ENCODE measurements around the gene AKT1. TPM values are rescaled to one million over a fixed set of nuclear protein-coding genes. Genes with fewer than 3 reads are reported as not detected.

Gene AKT1
- total and polyA plus RNA-seq, 2 of the 13 experiments (the other 11 are each of a cell fraction or from before 2014, with no cell fraction given) = 96.2 to 116 TPM

DNA sequence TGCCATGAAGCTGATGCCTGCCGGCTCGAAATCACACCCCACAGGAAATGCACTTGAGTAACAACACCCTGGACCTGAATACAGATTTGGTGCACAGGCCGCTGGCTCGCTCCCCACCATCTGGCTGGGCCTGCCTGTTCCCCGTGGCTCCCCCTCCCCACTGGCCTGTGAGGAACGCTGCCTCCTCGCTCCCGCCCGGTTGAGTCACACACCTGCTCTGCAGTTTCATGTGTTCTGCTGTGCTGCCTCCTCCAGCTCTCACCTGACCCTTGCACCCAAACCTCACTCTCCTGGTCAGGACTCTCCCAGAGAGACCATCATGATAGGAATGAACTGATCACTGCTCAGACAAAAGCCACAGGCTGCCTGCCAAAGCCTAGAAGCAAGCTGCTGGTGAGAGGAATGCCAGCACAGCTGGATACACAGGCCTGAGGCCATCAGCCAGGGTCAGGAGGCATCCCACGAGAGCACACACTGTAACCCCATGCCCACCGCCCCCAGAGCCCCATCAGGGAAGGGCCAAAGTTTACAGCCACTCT is 46.4 kb downstream of the AKT1 start (continued):
- TF ChIP-seq, protein P1, sequence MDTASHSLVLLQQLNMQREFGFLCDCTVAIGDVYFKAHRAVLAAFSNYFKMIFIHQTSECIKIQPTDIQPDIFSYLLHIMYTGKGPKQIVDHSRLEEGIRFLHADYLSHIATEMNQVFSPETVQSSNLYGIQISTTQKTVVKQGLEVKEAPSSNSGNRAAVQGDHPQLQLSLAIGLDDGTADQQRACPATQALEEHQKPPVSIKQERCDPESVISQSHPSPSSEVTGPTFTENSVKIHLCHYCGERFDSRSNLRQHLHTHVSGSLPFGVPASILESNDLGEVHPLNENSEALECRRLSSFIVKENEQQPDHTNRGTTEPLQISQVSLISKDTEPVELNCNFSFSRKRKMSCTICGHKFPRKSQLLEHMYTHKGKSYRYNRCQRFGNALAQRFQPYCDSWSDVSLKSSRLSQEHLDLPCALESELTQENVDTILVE (CRISPR knock-in tag; IDR thresholded peaks at IDR 0.05) = no peak
- TF ChIP-seq MTA1 (CRISPR knock-in tag; IDR thresholded peaks at IDR 0.05; ENCODE audit: borderline replicate concordance) (peak; percentile 46; the same call in 1 of the 2 replicates), LCORL (IDR thresholded peaks at IDR 0.05) (no peak), LCORL (CRISPR knock-in tag; IDR thresholded peaks at IDR 0.05) (peak; percentile 80), XBP1 (CRISPR knock-in tag; IDR thresholded peaks at IDR 0.05) (no peak), ZMAT3 (CRISPR knock-in tag; conservative IDR thresholded peaks at IDR 0.05) (0 out of 2 replicates have a peak, but pooled peaks have one; percentile 40), POGZ (CRISPR knock-in tag; IDR thresholded peaks at IDR 0.05) (peak; percentile 41; the same call in 1 of the 2 replicates), BRD4 (CRISPR knock-in tag; IDR thresholded peaks at IDR 0.05) (no peak; the same call in 1 of the 2 replicates), ZBTB20 (CRISPR knock-in tag; IDR thresholded peaks at IDR 0.05; ENCODE audit: borderline replicate concordance, low read depth) (0 out of 2 replicates have a peak, but pooled peaks have one; percentile 54), PHF5A (CRISPR knock-in tag; IDR thresholded peaks at IDR 0.05; ENCODE audit: low read depth, unreplicated experiment) (peak; percentile 52), ZNF747 (CRISPR knock-in tag; IDR thresholded peaks at IDR 0.05; ENCODE audit: borderline replicate concordance) (peak; percentile 69; the same call in 1 of the 2 replicates), ZNF780A (CRISPR knock-in tag; IDR thresholded peaks at IDR 0.05) (peak; percentile 99), MLLT10 (CRISPR knock-in tag; IDR thresholded peaks at IDR 0.05) (no peak), THAP11 (CRISPR knock-in tag; IDR thresholded peaks at IDR 0.05) (0 out of 2 replicates have a peak, but pooled peaks have one; percentile 56), ZNF292 (CRISPR knock-in tag; IDR thresholded peaks at IDR 0.05; ENCODE audit: borderline replicate concordance, low read depth) (peak; percentile 98), PHB2 (IDR thresholded peaks at IDR 0.05; ENCODE audit: partially characterized antibody) (no peak), RFX5 (IDR thresholded peaks at IDR 0.05; ENCODE audit: low read depth, low read length) (no peak), ZNF333 (CRISPR knock-in tag; IDR thresholded peaks at IDR 0.05; ENCODE audit: borderline replicate concordance) (no peak; the same call in 1 of the 2 replicates), NFKB2 (CRISPR knock-in tag; IDR thresholded peaks at IDR 0.05; ENCODE audit: borderline replicate concordance) (no peak; the same call in 1 of the 2 replicates), SMC3 (IDR thresholded peaks at IDR 0.05; ENCODE audit: low read length) (0 out of 2 replicates have a peak, but pooled peaks have one; percentile 29), HNRNPH1 (optimal IDR thresholded peaks at IDR 0.05; ENCODE audit: low read depth, low read length) (peak; percentile 44), ELF4 (CRISPR knock-in tag; IDR thresholded peaks at IDR 0.05; ENCODE audit: borderline replicate concordance) (no peak), ETV5 (CRISPR knock-in tag; IDR thresholded peaks at IDR 0.05; ENCODE audit: borderline replicate concordance) (peak; percentile 43; the same call in 1 of the 2 replicates)
- TF ChIP-seq, protein P2, sequence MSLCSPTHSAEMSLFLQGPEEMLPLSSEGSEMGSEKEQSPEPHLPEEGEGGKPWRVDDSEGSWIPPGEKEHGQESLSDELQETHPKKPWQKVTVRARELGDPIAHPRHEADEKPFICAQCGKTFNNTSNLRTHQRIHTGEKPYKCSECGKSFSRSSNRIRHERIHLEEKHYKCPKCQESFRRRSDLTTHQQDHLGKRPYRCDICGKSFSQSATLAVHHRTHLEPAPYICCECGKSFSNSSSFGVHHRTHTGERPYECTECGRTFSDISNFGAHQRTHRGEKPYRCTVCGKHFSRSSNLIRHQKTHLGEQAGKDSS (CRISPR knock-in tag; IDR thresholded peaks at IDR 0.05; ENCODE audit: borderline replicate concordance, low read depth) = no peak; the same call in 1 of the 2 replicates
- TF ChIP-seq, protein P3, sequence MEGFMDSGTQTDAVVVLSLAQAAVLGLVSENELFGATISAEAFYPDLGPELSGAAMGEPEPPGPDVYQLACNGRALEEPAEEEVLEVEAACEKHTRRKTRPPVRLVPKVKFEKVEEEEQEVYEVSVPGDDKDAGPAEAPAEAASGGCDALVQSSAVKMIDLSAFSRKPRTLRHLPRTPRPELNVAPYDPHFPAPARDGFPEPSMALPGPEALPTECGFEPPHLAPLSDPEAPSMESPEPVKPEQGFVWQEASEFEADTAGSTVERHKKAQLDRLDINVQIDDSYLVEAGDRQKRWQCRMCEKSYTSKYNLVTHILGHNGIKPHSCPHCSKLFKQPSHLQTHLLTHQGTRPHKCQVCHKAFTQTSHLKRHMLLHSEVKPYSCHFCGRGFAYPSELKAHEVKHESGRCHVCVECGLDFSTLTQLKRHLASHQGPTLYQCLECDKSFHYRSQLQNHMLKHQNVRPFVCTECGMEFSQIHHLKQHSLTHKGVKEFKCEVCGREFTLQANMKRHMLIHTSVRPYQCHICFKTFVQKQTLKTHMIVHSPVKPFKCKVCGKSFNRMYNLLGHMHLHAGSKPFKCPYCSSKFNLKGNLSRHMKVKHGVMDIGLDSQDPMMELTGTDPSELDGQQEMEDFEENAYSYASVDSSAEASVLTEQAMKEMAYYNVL (CRISPR knock-in tag; IDR thresholded peaks at IDR 0.05; ENCODE audit: borderline replicate concordance) = peak; percentile 43; the same call in 1 of the 2 replicates
- TF ChIP-seq, protein P4, sequence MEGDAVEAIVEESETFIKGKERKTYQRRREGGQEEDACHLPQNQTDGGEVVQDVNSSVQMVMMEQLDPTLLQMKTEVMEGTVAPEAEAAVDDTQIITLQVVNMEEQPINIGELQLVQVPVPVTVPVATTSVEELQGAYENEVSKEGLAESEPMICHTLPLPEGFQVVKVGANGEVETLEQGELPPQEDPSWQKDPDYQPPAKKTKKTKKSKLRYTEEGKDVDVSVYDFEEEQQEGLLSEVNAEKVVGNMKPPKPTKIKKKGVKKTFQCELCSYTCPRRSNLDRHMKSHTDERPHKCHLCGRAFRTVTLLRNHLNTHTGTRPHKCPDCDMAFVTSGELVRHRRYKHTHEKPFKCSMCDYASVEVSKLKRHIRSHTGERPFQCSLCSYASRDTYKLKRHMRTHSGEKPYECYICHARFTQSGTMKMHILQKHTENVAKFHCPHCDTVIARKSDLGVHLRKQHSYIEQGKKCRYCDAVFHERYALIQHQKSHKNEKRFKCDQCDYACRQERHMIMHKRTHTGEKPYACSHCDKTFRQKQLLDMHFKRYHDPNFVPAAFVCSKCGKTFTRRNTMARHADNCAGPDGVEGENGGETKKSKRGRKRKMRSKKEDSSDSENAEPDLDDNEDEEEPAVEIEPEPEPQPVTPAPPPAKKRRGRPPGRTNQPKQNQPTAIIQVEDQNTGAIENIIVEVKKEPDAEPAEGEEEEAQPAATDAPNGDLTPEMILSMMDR (CRISPR knock-in tag; IDR thresholded peaks at IDR 0.05) = peak; percentile 77
